AG09319 (cell line): ENCODE data around the gene DENND5A.
A peak's percentile ranks its signal among the peaks of the same experiment; 100 is the strongest.

Experiments
- DNase-seq: peaks from one replicate; pipeline ENCODE4 v3.0.0-alpha.2; 2010; ENCODE audit warnings: low read depth; ENCODE audit errors: extremely low read depth
- CTCF ChIP-seq: IDR thresholded peaks from 2 replicates; pipeline ENCODE4 v1.5.1; 2011; ENCODE audit warnings: low read depth, mild to moderate bottlenecking, inconsistent platforms, low read length, moderate library complexity

The DENND5A gene

GRCh38 chr11:9273376-9274336, 8.5 kb upstream of the DENND5A start:
- TF ChIP-seq CTCF: no peak
- DNase-seq: no peak

- TF ChIP-seq CTCF: no peak
Observed at GRCh38 chr11:9269492-9270013, 4.4 kb upstream of the DENND5A start.

GRCh38 chr11:9267680-9268079, 2.5 kb upstream of the DENND5A start:
- no peak for DNase-seq

More at GRCh38 chr11:9269492-9270013, 4.4 kb upstream of the DENND5A start:
- DNase-seq: no peak

GRCh38 chr11:9266926-9267325, 1.8 kb upstream of the DENND5A start:
- no peak for DNase-seq
- TF ChIP-seq CTCF: no peak

More at GRCh38 chr11:9267680-9268079, 2.5 kb upstream of the DENND5A start:
- TF ChIP-seq CTCF: no peak

GRCh38 chr11:9266132-9266736, 1.1 kb upstream of the DENND5A start:
- DNase-seq: no peak
- no peak for TF ChIP-seq CTCF

- no peak for TF ChIP-seq CTCF
- DNase-seq: peak; percentile 51
Observed at GRCh38 chr11:9264316-9265210, 587 bp downstream of the DENND5A start.
